Type B pancreatic cell (in vitro differentiated cells): Measurements from ENCODE around the gene PDE1C. TPM values are rescaled to one million over a fixed set of nuclear protein-coding genes. Genes with fewer than 3 reads are reported as not detected.

Source experiments
- DNase-seq: peaks from one replicate; pipeline ENCODE4 v3.0.0; 2021; ENCODE audit warnings: mixed read lengths; ENCODE audit not compliant: unreplicated experiment; ENCODE audit errors: extremely low spot score
- H3K27ac Mint-ChIP-seq: 2 replicates; pipeline ENCODE4 v1.8.0; 2021; ENCODE audit warnings: mild to moderate bottlenecking, mixed read lengths
- H3K27me3 Mint-ChIP-seq: 2 replicates; pipeline ENCODE4 v1.8.0; 2021; ENCODE audit warnings: mixed read lengths
- H3K36me3 Mint-ChIP-seq: 2 replicates; pipeline ENCODE4 v1.8.0; 2021; ENCODE audit warnings: mixed read lengths
- H3K4me1 Mint-ChIP-seq: one replicate; pipeline ENCODE4 v1.8.0; 2021; ENCODE audit warnings: mixed read lengths; ENCODE audit not compliant: unreplicated experiment
- H3K4me3 Mint-ChIP-seq: 2 replicates; pipeline ENCODE4 v1.8.0; 2021; ENCODE audit warnings: mild to moderate bottlenecking, mixed read lengths
- H3K9me3 Mint-ChIP-seq: 2 replicates; pipeline ENCODE4 v1.8.0; 2021; ENCODE audit warnings: mixed read lengths
- total RNA-seq: library from RNA; stranded (reverse); gene quantifications from 2 replicates; pipeline ENCODE4 v1.2.1, GENCODE V29; 2021; ENCODE audit warnings: low replicate concordance
- TF ChIP-seq, protein P1 (sequence below): fragments of 200-600 bp; sonication (generic); conservative IDR thresholded peaks from 2 replicates; pipeline ENCODE4 v1.5.0; 2021; ENCODE audit warnings: antibody characterized with exemption, mild to moderate bottlenecking

The PDE1C gene
- total RNA-seq, 1 donor from 2014 or later, result 8.5 TPM

DNA sequence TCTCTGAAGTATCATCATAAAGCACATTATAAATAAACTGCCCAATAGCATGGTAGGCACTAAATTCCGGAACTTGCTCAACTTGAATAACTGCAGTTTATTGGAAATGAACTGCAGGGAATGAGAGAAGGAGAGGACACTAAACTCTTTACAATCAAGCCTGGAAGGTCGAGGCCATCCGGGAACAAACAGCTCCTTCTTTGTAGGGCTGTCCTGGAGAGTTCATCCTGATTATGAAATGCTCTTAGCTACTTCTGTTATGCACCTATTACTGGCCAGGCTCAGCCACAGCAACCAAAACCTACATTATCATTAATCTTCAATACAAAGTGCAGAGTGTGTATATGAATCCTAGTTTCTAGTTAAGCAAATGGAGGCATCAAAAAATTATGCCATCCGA, 318.5 kb downstream of the PDE1C start:
- H3K27ac Mint-ChIP-seq, result no peak overlapping the region
- no peaks in the 10 kb centered on the region for H3K4me1 Mint-ChIP-seq
- H3K36me3 Mint-ChIP-seq, result no peaks in the 10 kb centered on the region
- peaks cover 22% of the 10 kb centered on the region for H3K27me3 Mint-ChIP-seq
- H3K4me3 Mint-ChIP-seq, result no peak overlapping the region
- TF ChIP-seq, protein P1, sequence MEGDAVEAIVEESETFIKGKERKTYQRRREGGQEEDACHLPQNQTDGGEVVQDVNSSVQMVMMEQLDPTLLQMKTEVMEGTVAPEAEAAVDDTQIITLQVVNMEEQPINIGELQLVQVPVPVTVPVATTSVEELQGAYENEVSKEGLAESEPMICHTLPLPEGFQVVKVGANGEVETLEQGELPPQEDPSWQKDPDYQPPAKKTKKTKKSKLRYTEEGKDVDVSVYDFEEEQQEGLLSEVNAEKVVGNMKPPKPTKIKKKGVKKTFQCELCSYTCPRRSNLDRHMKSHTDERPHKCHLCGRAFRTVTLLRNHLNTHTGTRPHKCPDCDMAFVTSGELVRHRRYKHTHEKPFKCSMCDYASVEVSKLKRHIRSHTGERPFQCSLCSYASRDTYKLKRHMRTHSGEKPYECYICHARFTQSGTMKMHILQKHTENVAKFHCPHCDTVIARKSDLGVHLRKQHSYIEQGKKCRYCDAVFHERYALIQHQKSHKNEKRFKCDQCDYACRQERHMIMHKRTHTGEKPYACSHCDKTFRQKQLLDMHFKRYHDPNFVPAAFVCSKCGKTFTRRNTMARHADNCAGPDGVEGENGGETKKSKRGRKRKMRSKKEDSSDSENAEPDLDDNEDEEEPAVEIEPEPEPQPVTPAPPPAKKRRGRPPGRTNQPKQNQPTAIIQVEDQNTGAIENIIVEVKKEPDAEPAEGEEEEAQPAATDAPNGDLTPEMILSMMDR, result no peak
- no peak for DNase-seq
- H3K9me3 Mint-ChIP-seq, result no peaks in the 10 kb centered on the region

DNA sequence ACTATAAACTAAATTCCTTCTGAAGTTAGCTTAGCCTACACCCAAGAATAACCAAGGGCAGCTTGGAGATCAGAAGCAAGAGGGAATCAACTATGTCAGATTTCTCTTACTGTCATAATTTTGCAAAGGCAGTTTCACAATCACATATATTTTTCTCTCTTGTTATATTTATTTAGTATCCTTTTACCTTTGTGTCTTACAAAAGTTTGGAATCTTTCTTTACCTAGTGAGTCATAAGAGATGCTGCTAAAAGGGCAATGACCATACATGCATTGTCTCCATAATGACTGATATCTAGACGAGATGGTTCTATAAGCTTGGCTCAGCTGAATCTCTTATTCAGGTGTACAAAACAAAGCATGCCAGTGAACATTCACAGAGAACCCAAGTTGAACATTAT, 322.1 kb downstream of the PDE1C start:
- no peaks in the 10 kb centered on the region for H3K36me3 Mint-ChIP-seq
- no peak overlapping the region for H3K4me3 Mint-ChIP-seq
- DNase-seq, result no peak
- TF ChIP-seq, protein P1, result no peak
- H3K27ac Mint-ChIP-seq, result no peak overlapping the region
- no peaks in the 10 kb centered on the region for H3K9me3 Mint-ChIP-seq
- H3K27me3 Mint-ChIP-seq, result peaks cover 31% of the 10 kb centered on the region
- no peaks in the 10 kb centered on the region for H3K4me1 Mint-ChIP-seq

DNA sequence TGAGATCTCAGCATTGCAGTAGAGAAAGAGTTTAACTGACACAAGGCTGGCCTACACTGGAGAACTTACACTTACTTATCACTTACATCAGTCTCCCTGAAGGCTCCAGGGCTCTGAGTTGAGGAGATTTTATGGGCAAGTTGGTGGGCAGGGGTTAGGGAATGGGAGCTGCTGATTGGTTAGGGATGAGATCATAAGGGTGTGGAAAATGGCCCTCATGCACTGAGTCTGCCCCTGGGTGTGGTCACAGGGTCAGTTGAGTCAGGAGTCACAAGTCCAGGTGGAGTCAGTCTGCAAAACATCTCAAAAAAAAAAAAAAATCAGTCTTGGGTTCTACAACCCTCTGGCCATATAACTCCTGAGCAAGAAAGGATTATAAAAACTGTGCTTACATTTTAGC, 322.7 kb downstream of the PDE1C start:
- TF ChIP-seq, protein P1, result no peak
- H3K4me1 Mint-ChIP-seq, result no peaks in the 10 kb centered on the region
- H3K36me3 Mint-ChIP-seq, result no peaks in the 10 kb centered on the region
- no peak overlapping the region for H3K4me3 Mint-ChIP-seq
- no peak overlapping the region for H3K27ac Mint-ChIP-seq
- H3K9me3 Mint-ChIP-seq, result no peaks in the 10 kb centered on the region
- H3K27me3 Mint-ChIP-seq, result peaks cover 36% of the 10 kb centered on the region
- no peak for DNase-seq

DNA sequence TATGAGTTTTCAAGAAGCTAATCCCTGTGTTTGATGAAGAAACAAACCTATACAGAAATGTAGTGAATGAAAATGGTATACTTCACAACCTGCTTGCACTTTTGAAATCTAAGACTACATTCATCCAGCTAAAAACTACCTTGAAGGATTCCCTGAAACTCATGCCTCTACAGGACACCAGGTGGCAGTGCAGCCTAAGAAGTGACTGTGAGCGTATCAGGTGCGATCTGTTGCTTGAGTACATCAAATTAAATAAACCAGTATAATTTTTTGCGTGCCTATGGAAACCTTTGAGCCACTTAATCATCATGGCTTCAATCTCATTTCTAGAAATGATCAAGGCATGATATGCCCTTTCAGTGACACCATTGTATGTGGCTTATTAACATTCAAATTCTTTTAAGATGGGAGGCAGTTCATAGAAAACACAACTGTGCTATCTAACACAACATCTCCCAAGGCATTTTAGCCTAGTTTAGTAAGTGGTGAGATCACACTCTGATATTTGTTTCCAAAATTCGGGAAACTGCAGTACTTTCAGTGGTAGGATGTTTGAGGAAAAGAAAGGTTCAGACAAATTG, 325.8 kb downstream of the PDE1C start:
- TF ChIP-seq, protein P1, result peak; percentile 98
- H3K27ac Mint-ChIP-seq, result no peak overlapping the region
- peaks cover 44% of the 10 kb centered on the region for H3K27me3 Mint-ChIP-seq
- H3K36me3 Mint-ChIP-seq, result no peaks in the 10 kb centered on the region
- H3K4me3 Mint-ChIP-seq, result no peak overlapping the region
- no peaks in the 10 kb centered on the region for H3K4me1 Mint-ChIP-seq
- DNase-seq, result no peak
- H3K9me3 Mint-ChIP-seq, result no peaks in the 10 kb centered on the region

DNA sequence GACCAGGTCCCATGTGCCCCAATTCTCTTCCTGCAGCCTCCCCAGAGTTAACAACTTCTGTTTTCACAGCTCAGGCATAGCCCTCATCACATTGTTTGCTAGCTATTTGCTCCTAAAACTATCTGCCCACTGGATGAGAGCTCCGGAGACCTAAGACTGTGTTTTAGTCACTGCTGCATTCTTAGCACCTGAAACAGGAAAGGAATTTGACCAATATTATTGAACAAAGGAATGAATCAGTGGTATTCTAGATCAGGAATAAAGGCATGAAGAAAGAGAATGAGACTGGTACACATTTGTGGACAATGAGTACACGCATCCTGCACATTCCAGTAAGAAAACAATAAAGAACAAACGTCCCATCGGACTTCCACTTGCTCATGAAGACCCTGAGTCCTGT, 328.4 kb downstream of the PDE1C start:
- DNase-seq, result no peak
- Mint-ChIP-seq H3K27me3 (peaks cover 53% of the 10 kb centered on the region), H3K4me3 (no peak overlapping the region), H3K9me3 (no peaks in the 10 kb centered on the region), H3K4me1 (no peaks in the 10 kb centered on the region), H3K36me3 (no peaks in the 10 kb centered on the region), H3K27ac (no peak overlapping the region)
- TF ChIP-seq, protein P1, result no peak
